ENCODE measurements around the gene BEX4. TPM values are rescaled to one million over a fixed set of nuclear protein-coding genes. Genes with fewer than 3 reads are reported as not detected.

Gene BEX4
- total and polyA plus RNA-seq, 2 of the 4 experiments (the other 2 are of a cell fraction): 0.54 to 6.8 TPM

GRCh38 chrX:103212749-103213457 lies 2.0 kb upstream of the BEX4 start:
- no peak overlapping the region for H3K23ac ChIP-seq (ENCODE audit: low read depth, low read length)
- H2AFZ ChIP-seq (replicated peaks; ENCODE audit: low read length, poor library complexity): no peak overlapping the region
- no peak overlapping the region for H4K5ac ChIP-seq (ENCODE audit: low read depth, low read length)
- H3K56ac ChIP-seq (ENCODE audit: extremely low read depth, insufficient read depth, low read length): no peak overlapping the region
- no peaks in the 10 kb centered on the region for H3K79me1 ChIP-seq (ENCODE audit: low read depth in 1 of 2, low read length in 2 of 2)
- no peak overlapping the region for H2BK120ac ChIP-seq (ENCODE audit: low read depth, low read length)
- DNase-seq (no peak), ATAC-seq (ENCODE audit: low read depth) (no peak)
- no peak overlapping the region for H4K8ac ChIP-seq (ENCODE audit: low read depth in 2 of 2, low read length in 2 of 2)
- H3K4me1 ChIP-seq (ENCODE audit: control insufficient read depth, insufficient read depth, low read length): no peaks in the 10 kb centered on the region
- no peak overlapping the region for H2AK5ac ChIP-seq (ENCODE audit: low read depth, low read length)
- BruUV-seq (replicated peaks): no TSS peak
- no peak overlapping the region for H2BK15ac ChIP-seq (ENCODE audit: low read depth, low read length)
- no peak overlapping the region for H2AK9ac ChIP-seq (replicated peaks; ENCODE audit: low read depth, low read length, poor library complexity)
- H3K9me1 ChIP-seq (ENCODE audit: insufficient read depth, low read length): no peaks in the 10 kb centered on the region
- no peak overlapping the region for H3K18ac ChIP-seq (ENCODE audit: low read depth, low read length)
- WGBS, 2 experiments (ENCODE audit: extremely low coverage in 2 of 2, insufficient read length in 1 of 2): 17% methylated on average over 1 of the region's 8 CpGs; no CpG with 5 or more reads in 1 of the 2 experiments
- ChIA-PET POLR2A (ENCODE audit: unreplicated experiment) (no interaction called here), CTCF (interaction anchor here (0.7 kb wide), 1 partner anchor 23 kb away, joined by 3 read pairs; no protein-coding TSS in a partner anchor)
- H2BK20ac ChIP-seq (ENCODE audit: low read depth, low read length): no peak overlapping the region
- intact Hi-C loops (cut with micrococcal nuclease): loop anchor here (5.0 kb wide), 1 partner anchor 129 kb away; no protein-coding TSS in a partner anchor
- H4K20me1 ChIP-seq (ENCODE audit: insufficient read depth, low read length): no peaks in the 10 kb centered on the region
- no peak overlapping the region for H4K91ac ChIP-seq (ENCODE audit: insufficient read depth, low read depth, low read length)
- in situ Hi-C loops (cut with MboI; ENCODE audit: low sequenced_read_pairs): loop anchor here (10.0 kb wide), 1 partner anchor 252 kb away; no protein-coding TSS in a partner anchor
- H3K4ac ChIP-seq (ENCODE audit: low read depth, low read length): no peak overlapping the region
- H3K9ac ChIP-seq (ENCODE audit: low read depth, low read length): no peak overlapping the region
- H2BK5ac ChIP-seq (ENCODE audit: low read depth, low read length, poor library complexity, severe bottlenecking): no peak overlapping the region
- no peak overlapping the region for H3K27ac ChIP-seq (ENCODE audit: insufficient read depth, low read length)
- H3K36me3 ChIP-seq (ENCODE audit: control insufficient read depth, insufficient read depth, low read length): no peaks in the 10 kb centered on the region
- dilution Hi-C loops (cut with HindIII; ENCODE audit: low sequenced_read_pairs, unreplicated experiment): no loop called here
- H3K9me3 ChIP-seq (ENCODE audit: control insufficient read depth, insufficient read depth, low read length): no peaks in the 10 kb centered on the region
- TF ChIP-seq, protein P1, sequence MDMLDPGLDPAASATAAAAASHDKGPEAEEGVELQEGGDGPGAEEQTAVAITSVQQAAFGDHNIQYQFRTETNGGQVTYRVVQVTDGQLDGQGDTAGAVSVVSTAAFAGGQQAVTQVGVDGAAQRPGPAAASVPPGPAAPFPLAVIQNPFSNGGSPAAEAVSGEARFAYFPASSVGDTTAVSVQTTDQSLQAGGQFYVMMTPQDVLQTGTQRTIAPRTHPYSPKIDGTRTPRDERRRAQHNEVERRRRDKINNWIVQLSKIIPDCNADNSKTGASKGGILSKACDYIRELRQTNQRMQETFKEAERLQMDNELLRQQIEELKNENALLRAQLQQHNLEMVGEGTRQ (IDR thresholded peaks at IDR 0.05; ENCODE audit: low read depth, low read length): no peak
- no peak for TF ChIP-seq CEBPB (IDR thresholded peaks at IDR 0.05; ENCODE audit: low read depth, low read length)
- TF ChIP-seq CTCF (conservative IDR thresholded peaks at IDR 0.05; ENCODE audit: low read depth, low read length): no peak
- TF ChIP-seq FOS (IDR thresholded peaks at IDR 0.05; ENCODE audit: low read depth, low read length): no peak
- TF ChIP-seq RCOR1 (IDR thresholded peaks at IDR 0.05; ENCODE audit: insufficient replicate concordance, low read length): no peak
- no peak for TF ChIP-seq SMC3 (IDR thresholded peaks at IDR 0.05; ENCODE audit: low read depth, low read length)
- TF ChIP-seq MAZ (IDR thresholded peaks at IDR 0.05; ENCODE audit: borderline replicate concordance, low read depth, low read length): no peak
- TF ChIP-seq MAFK (IDR thresholded peaks at IDR 0.05; ENCODE audit: low read depth, low read length): no peak
- TF ChIP-seq, protein P2, sequence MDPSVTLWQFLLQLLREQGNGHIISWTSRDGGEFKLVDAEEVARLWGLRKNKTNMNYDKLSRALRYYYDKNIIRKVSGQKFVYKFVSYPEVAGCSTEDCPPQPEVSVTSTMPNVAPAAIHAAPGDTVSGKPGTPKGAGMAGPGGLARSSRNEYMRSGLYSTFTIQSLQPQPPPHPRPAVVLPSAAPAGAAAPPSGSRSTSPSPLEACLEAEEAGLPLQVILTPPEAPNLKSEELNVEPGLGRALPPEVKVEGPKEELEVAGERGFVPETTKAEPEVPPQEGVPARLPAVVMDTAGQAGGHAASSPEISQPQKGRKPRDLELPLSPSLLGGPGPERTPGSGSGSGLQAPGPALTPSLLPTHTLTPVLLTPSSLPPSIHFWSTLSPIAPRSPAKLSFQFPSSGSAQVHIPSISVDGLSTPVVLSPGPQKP (IDR thresholded peaks at IDR 0.05; ENCODE audit: borderline replicate concordance, low read depth, low read length): no peak
- TF ChIP-seq RFX5 (IDR thresholded peaks at IDR 0.05; ENCODE audit: low read depth, low read length): no peak
- no peak for TF ChIP-seq POLR2A (IDR thresholded peaks at IDR 0.05; ENCODE audit: low read depth, low read length)
- TF ChIP-seq RAD21 (IDR thresholded peaks at IDR 0.05; ENCODE audit: low read length): no peak
- TF ChIP-seq NFE2L2 (IDR thresholded peaks at IDR 0.05; ENCODE audit: low read depth, low read length): no peak
- no peak overlapping the region for H3K14ac ChIP-seq (replicated peaks; ENCODE audit: low read depth, low read length)
- H3K27me3 ChIP-seq (ENCODE audit: control insufficient read depth, insufficient read depth, low read length): peaks cover 3% of the 10 kb centered on the region; the same call in 1 of the 2 replicates
- H3K4me2 ChIP-seq (ENCODE audit: low read depth, low read length): no peak overlapping the region
- H3K4me3 ChIP-seq (ENCODE audit: insufficient read depth, low read depth, low read length): no peak overlapping the region
